Muscle layer of colon (tissue), 2 donors: ENCODE data around the gene ARHGAP18.

Experiments used
- H3K27ac ChIP-seq: one replicate; pipeline ENCODE4 v1.7.0; 2013; ENCODE audit warnings: low read depth, mild to moderate bottlenecking, low read length, moderate library complexity
- H3K27me3 ChIP-seq, 2 donors: one replicate each; pipeline ENCODE4 v1.7.0; 2013; ENCODE audit warnings: low read length in 2 of 2, mild to moderate bottlenecking in 2 of 2; ENCODE audit not compliant: insufficient read depth in 2 of 2, control insufficient read depth in 1 of 2
- H3K36me3 ChIP-seq: one replicate; pipeline ENCODE4 v1.7.0; 2013; ENCODE audit warnings: mild to moderate bottlenecking, low read length; ENCODE audit not compliant: insufficient read depth
- H3K4me1 ChIP-seq: one replicate; pipeline ENCODE4 v1.7.0; 2013; ENCODE audit warnings: mild to moderate bottlenecking, low read length; ENCODE audit not compliant: insufficient read depth
- H3K4me3 ChIP-seq, 2 donors: one replicate each; pipeline ENCODE4 v1.7.0; 2013; ENCODE audit warnings: low read length in 2 of 2, low read depth in 1 of 2, mild to moderate bottlenecking in 1 of 2, moderate library complexity in 1 of 2
- H3K9ac ChIP-seq: one replicate; pipeline ENCODE4 v1.7.0; 2013; ENCODE audit warnings: low read length
- H3K9me3 ChIP-seq: one replicate; pipeline ENCODE4 v1.7.0; 2013; ENCODE audit warnings: mild to moderate bottlenecking, low read length
- donor health status: abdominal sarcoma.
- donor health status: Adenocarcinoma of cecum.

ARHGAP18 gene

GRCh38 chr6:129699659-129700058, 10.3 kb downstream of the ARHGAP18 start:
- no peak overlapping the region for H3K4me3 ChIP-seq
- no peak overlapping the region for H3K27ac ChIP-seq
- no peaks in the 10 kb centered on the region for H3K36me3 ChIP-seq
- no peaks in the 10 kb centered on the region for H3K27me3 ChIP-seq
- H3K4me1 ChIP-seq = no peaks in the 10 kb centered on the region
- no peaks in the 10 kb centered on the region for H3K9me3 ChIP-seq
- no peak overlapping the region for H3K9ac ChIP-seq

GRCh38 chr6:129698430-129698829, 11.5 kb downstream of the ARHGAP18 start:
- no peak overlapping the region for H3K27ac ChIP-seq
- no peaks in the 10 kb centered on the region for H3K27me3 ChIP-seq
- H3K4me1 ChIP-seq = no peaks in the 10 kb centered on the region
- H3K9ac ChIP-seq = no peak overlapping the region
- no peaks in the 10 kb centered on the region for H3K9me3 ChIP-seq
- no peaks in the 10 kb centered on the region for H3K36me3 ChIP-seq
- H3K4me3 ChIP-seq = no peak overlapping the region

- Histone ChIP-seq H3K27me3 (no peaks in the 10 kb centered on the region), H3K4me3 (no peak overlapping the region), H3K27ac (no peak overlapping the region), H3K9me3 (no peaks in the 10 kb centered on the region), H3K4me1 (no peaks in the 10 kb centered on the region), H3K36me3 (no peaks in the 10 kb centered on the region), H3K9ac (no peak overlapping the region)
Observed at GRCh38 chr6:129697788-129698187, 12.2 kb downstream of the ARHGAP18 start.

GRCh38 chr6:129696843-129697242, 13.1 kb downstream of the ARHGAP18 start:
- Histone ChIP-seq H3K36me3 (no peaks in the 10 kb centered on the region), H3K9me3 (no peaks in the 10 kb centered on the region), H3K27me3 (no peaks in the 10 kb centered on the region), H3K4me1 (no peaks in the 10 kb centered on the region), H3K4me3 (no peak overlapping the region), H3K27ac (no peak overlapping the region), H3K9ac (no peak overlapping the region)

GRCh38 chr6:129696028-129696418, 14.0 kb downstream of the ARHGAP18 start:
- no peaks in the 10 kb centered on the region for H3K36me3 ChIP-seq
- no peaks in the 10 kb centered on the region for H3K27me3 ChIP-seq
- no peak overlapping the region for H3K9ac ChIP-seq
- no peak overlapping the region for H3K4me3 ChIP-seq
- no peaks in the 10 kb centered on the region for H3K9me3 ChIP-seq
- H3K4me1 ChIP-seq = no peaks in the 10 kb centered on the region
- H3K27ac ChIP-seq = no peak overlapping the region

GRCh38 chr6:129695373-129696027, 14.5 kb downstream of the ARHGAP18 start:
- no peaks in the 10 kb centered on the region for H3K36me3 ChIP-seq
- H3K9ac ChIP-seq = no peak overlapping the region
- H3K4me1 ChIP-seq = no peaks in the 10 kb centered on the region
- no peak overlapping the region for H3K27ac ChIP-seq
- H3K27me3 ChIP-seq = no peaks in the 10 kb centered on the region
- no peak overlapping the region for H3K4me3 ChIP-seq
- H3K9me3 ChIP-seq = no peaks in the 10 kb centered on the region

- no peaks in the 10 kb centered on the region for H3K4me1 ChIP-seq
- no peak overlapping the region for H3K4me3 ChIP-seq
- H3K36me3 ChIP-seq = no peaks in the 10 kb centered on the region
- no peaks in the 10 kb centered on the region for H3K9me3 ChIP-seq
- H3K9ac ChIP-seq = no peak overlapping the region
- no peak overlapping the region for H3K27ac ChIP-seq
- no peaks in the 10 kb centered on the region for H3K27me3 ChIP-seq
Observed at GRCh38 chr6:129694036-129694435, 15.9 kb downstream of the ARHGAP18 start.

- no peak overlapping the region for H3K9ac ChIP-seq
- H3K27me3 ChIP-seq = no peaks in the 10 kb centered on the region
- H3K36me3 ChIP-seq = no peaks in the 10 kb centered on the region
- no peaks in the 10 kb centered on the region for H3K4me1 ChIP-seq
- H3K9me3 ChIP-seq = no peaks in the 10 kb centered on the region
- no peak overlapping the region for H3K27ac ChIP-seq
- H3K4me3 ChIP-seq = no peak overlapping the region
Observed at GRCh38 chr6:129692467-129692866, 17.5 kb downstream of the ARHGAP18 start.

- Histone ChIP-seq H3K9ac (no peak overlapping the region), H3K4me3 (no peak overlapping the region), H3K36me3 (no peaks in the 10 kb centered on the region), H3K9me3 (no peaks in the 10 kb centered on the region), H3K4me1 (no peaks in the 10 kb centered on the region), H3K27ac (no peak overlapping the region), H3K27me3 (no peaks in the 10 kb centered on the region)
Observed at GRCh38 chr6:129691709-129692108, 18.3 kb downstream of the ARHGAP18 start.

- no peaks in the 10 kb centered on the region for H3K4me1 ChIP-seq
Observed at GRCh38 chr6:129691043-129691640, 18.8 kb downstream of the ARHGAP18 start.

GRCh38 chr6:129686941-129687627, 22.9 kb downstream of the ARHGAP18 start:
- Histone ChIP-seq H3K36me3 (no peaks in the 10 kb centered on the region), H3K4me3 (no peak overlapping the region), H3K9ac (no peak overlapping the region), H3K27me3 (no peaks in the 10 kb centered on the region), H3K4me1 (no peaks in the 10 kb centered on the region), H3K27ac (no peak overlapping the region), H3K9me3 (no peaks in the 10 kb centered on the region)

More at GRCh38 chr6:129691043-129691640, 18.8 kb downstream of the ARHGAP18 start:
- H3K27me3 ChIP-seq = no peaks in the 10 kb centered on the region
- H3K9me3 ChIP-seq = no peaks in the 10 kb centered on the region
- no peak overlapping the region for H3K4me3 ChIP-seq
- H3K9ac ChIP-seq = no peak overlapping the region
- H3K27ac ChIP-seq = no peak overlapping the region
- no peaks in the 10 kb centered on the region for H3K36me3 ChIP-seq
